Gastrocnemius medialis (tissue), 4 donors: ENCODE data around the gene B9D2. TPM values are rescaled to one million over a fixed set of nuclear protein-coding genes. Genes with fewer than 3 reads are reported as not detected.

ENCODE experiments used
- ATAC-seq, 2 donors: fragments of 150-250 bp; one replicate each; pipeline ENCODE4 v1.9.1; 2016
- DNase-seq, 2 donors: peaks; one replicate each; pipeline ENCODE4 v3.0.0-alpha.2; 2019
- H3K27ac ChIP-seq, 4 donors: fragments of 200-600 bp; sonication (generic); 1 replicate in 1 of 4; 2 replicates in 3 of 4; pipeline ENCODE4 v1.5.1; 2016 to 2018; ENCODE audit warnings: mild to moderate bottlenecking in 2 of 4, moderate library complexity in 1 of 4
- H3K27me3 ChIP-seq, 3 donors: fragments of 200-600 bp; sonication (generic) in 2 of 3; 1 replicate in 1 of 3; 2 replicates in 2 of 3; pipeline versions ENCODE4 v1.5.1 to v1.6.0; 2016 to 2019; ENCODE audit warnings: mild to moderate bottlenecking in 1 of 3, moderate library complexity in 1 of 3
- H3K36me3 ChIP-seq, 2 donors: fragments of 200-600 bp; sonication (generic) in 1 of 2; one replicate each; pipeline ENCODE4 v1.5.1; 2017 to 2018
- H3K4me1 ChIP-seq, 2 donors: fragments of 200-600 bp; sonication (generic) in 1 of 2; one replicate each; pipeline ENCODE4 v1.5.1; 2016 to 2017; ENCODE audit warnings: mild to moderate bottlenecking in 2 of 2
- H3K4me3 ChIP-seq, 4 donors: fragments of 200-600 bp; sonication (generic) in 3 of 4; 1 replicate in 1 of 4; 2 replicates in 3 of 4; pipeline ENCODE4 v1.5.1; 2016 to 2019; ENCODE audit warnings: mild to moderate bottlenecking in 2 of 4
- H3K9me3 ChIP-seq, 3 donors: fragments of 200-600 bp; sonication (generic) in 2 of 3; 1 replicate in 1 of 3; 2 replicates in 2 of 3; pipeline ENCODE4 v1.5.1; 2016 to 2019
- CTCF ChIP-seq, 5 experiments: fragments of 450-650 bp in 3 of 5; fragments of 200-600 bp in 2 of 5; sonication (generic) in 2 of 5; IDR thresholded peaks in 4 of 5; conservative IDR thresholded peaks in 1 of 5; 1 replicate in 4 of 5; 2 replicates in 1 of 5; pipeline ENCODE4 v1.5.1; 2016 to 2019; ENCODE audit warnings: antibody characterized with exemption in 5 of 5, mild to moderate bottlenecking in 3 of 5, moderate library complexity in 3 of 5
- POLR2A ChIP-seq, 2 donors: fragments of 450-650 bp; IDR thresholded peaks; one replicate each; pipeline ENCODE4 v1.6.1; 2017; ENCODE audit warnings: antibody characterized with exemption in 2 of 2, mild to moderate bottlenecking in 2 of 2, moderate library complexity in 2 of 2
- in situ Hi-C, 4 donors: fragments of 200-750 bp; cut with MboI; loops; one replicate each; pipeline versions ENCODE4 v1.15.0 to v1.8.0; 2017; ENCODE audit warnings: low sequenced_read_pairs in 4 of 4
- intact Hi-C: fragments of 100-400 bp; cut with DNase I; formaldehyde crosslinking; loops from one replicate; pipeline ENCODE4 v1.15.1; 2023; ENCODE audit warnings: low total_unique reads
- total RNA-seq, 4 donors: library from RNA; depleted of rRNA; stranded (reverse); fragments of >200 nt; gene quantifications; one replicate each; pipeline versions ENCODE4 v1.1.0 to v1.2.3, GENCODE V29; 2016

Gene B9D2
- total RNA-seq, 4 donors from 2014 or later, result 2.6 to 6.9 (median 4.5) TPM

GRCh38 chr19:41310033-41310831, 53.7 kb downstream of the B9D2 start, which contains the start of gene CCDC97:
Gene CCDC97, plus strand, starts transcription at chr19:41310172. Its CDS starts 139 bp downstream, at chr19:41310311.
- intact Hi-C loops, result no loop called here
- ATAC-seq, result peak; percentile 76 to 78
- Histone ChIP-seq H3K27me3 (no peaks in the 10 kb centered on the region), H3K4me3 (peak within 1 kb of the TSS; percentile 62 to 80 (median 73)), H3K9me3 (no peaks in the 10 kb centered on the region), H3K36me3 (peaks cover 0 to 42% of the 10 kb centered on the region in 2 donors), H3K27ac (peak within 1 kb of the TSS; percentile 88 to 95 (median 93)), H3K4me1 (peaks cover 35 to 42% of the 10 kb centered on the region in 2 donors)
- in situ Hi-C loops, result loop anchor here in 1 of 4 donors (5.0 kb wide), 2 partner anchors 43 to 103 kb away; no protein-coding TSS in a partner anchor
- peak; percentile 72 to 82 for DNase-seq
- TF ChIP-seq CTCF (IDR thresholded peaks at IDR 0.05 in 4 of 5, conservative IDR thresholded peaks at IDR 0.05 in 1 of 5) (peak in 2 of 5 experiments; percentile 23 to 36), POLR2A (IDR thresholded peaks at IDR 0.05) (peak; percentile 65 to 72)

- Histone ChIP-seq H3K4me1 (peaks cover 35 to 42% of the 10 kb centered on the region in 2 donors), H3K27ac (peak overlapping the region; percentile 88 to 95 (median 93)), H3K27me3 (no peaks in the 10 kb centered on the region), H3K4me3 (peak overlapping the region; percentile 62 to 80 (median 73)), H3K9me3 (no peaks in the 10 kb centered on the region), H3K36me3 (peaks cover 0 to 50% of the 10 kb centered on the region in 2 donors)
- no peak for TF ChIP-seq POLR2A (IDR thresholded peaks at IDR 0.05)
- TF ChIP-seq CTCF (IDR thresholded peaks at IDR 0.05 in 4 of 5, conservative IDR thresholded peaks at IDR 0.05 in 1 of 5), result no peak
- intact Hi-C loops (no loop called here), in situ Hi-C loops (loop anchor here in 1 of 4 donors (5.0 kb wide), 2 partner anchors 42 to 102 kb away; no protein-coding TSS in a partner anchor)
- DNase-seq, result no peak
- peak; percentile 13 to 14 for ATAC-seq
Measured at GRCh38 chr19:41309180-41310032, 54.5 kb downstream of the B9D2 start.

DNA sequence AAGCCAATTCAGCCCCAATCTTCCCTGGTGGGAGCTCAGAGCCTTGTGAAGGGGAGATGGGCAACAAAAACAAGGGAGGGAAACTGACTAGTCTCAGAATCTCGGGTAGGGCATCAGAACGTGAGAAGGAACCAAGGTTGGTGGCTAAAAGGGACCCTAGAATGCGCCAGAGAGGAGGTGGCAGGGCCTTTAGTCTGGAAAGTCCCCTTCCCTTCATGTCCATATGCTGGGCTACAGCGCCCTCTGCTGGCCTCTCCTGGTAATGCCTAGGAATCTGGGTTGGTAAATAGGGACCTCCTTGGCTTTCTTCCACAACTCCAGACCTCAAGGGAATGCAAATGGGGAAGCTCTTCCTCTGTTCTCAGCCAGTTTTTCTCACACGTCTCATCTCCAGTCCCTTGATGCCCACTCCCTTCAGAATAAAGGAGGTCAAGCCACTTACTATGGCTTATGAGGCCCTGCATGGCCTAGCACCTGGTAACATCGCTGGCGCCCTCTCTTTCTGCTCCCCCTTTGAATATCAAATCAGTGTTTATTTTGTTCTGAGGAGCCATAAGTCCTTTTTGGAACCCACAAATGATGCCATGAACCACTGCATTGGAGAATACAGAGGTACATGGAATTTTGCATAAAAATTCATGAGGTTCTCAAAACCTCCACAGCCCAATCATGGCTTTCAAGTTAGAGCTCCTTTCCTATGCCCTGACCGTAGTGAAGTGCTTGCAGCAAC, 55.3 kb downstream of the B9D2 start:
- Histone ChIP-seq H3K4me3 (peak overlapping the region; percentile 62 to 80 (median 73)), H3K27me3 (no peaks in the 10 kb centered on the region), H3K36me3 (peaks cover 0 to 52% of the 10 kb centered on the region in 2 donors), H3K27ac (peak overlapping the region; percentile 88 to 95 (median 93)), H3K4me1 (peaks cover 35 to 42% of the 10 kb centered on the region in 2 donors), H3K9me3 (no peaks in the 10 kb centered on the region)
- peak; percentile 77 to 92 for DNase-seq
- intact Hi-C loops, result loop anchor here (1.0 kb wide), 4 partner anchors 9 to 181 kb away; no protein-coding TSS in a partner anchor
- peak; percentile 60 to 67 for ATAC-seq
- in situ Hi-C loops, result no loop called here
- peak in 1 of 2 donors; percentile 15 for TF ChIP-seq POLR2A (IDR thresholded peaks at IDR 0.05)
- TF ChIP-seq CTCF (IDR thresholded peaks at IDR 0.05 in 4 of 5, conservative IDR thresholded peaks at IDR 0.05 in 1 of 5), result peak; percentile 96 to 99 (median 98)

GRCh38 chr19:41307954-41308449, 55.9 kb downstream of the B9D2 start:
- in situ Hi-C loops (no loop called here), intact Hi-C loops (loop anchor here (1.0 kb wide), 4 partner anchors 9 to 181 kb away; no protein-coding TSS in a partner anchor)
- ATAC-seq (peak in 1 of 2 donors; percentile 12), DNase-seq (no peak)
- H3K27me3 ChIP-seq, result no peaks in the 10 kb centered on the region
- H3K36me3 ChIP-seq, result peaks cover 0 to 49% of the 10 kb centered on the region in 2 donors
- H3K4me3 ChIP-seq, result no peak overlapping the region
- H3K4me1 ChIP-seq, result peaks cover 35 to 42% of the 10 kb centered on the region in 2 donors
- no peak for TF ChIP-seq CTCF (IDR thresholded peaks at IDR 0.05 in 4 of 5, conservative IDR thresholded peaks at IDR 0.05 in 1 of 5)
- TF ChIP-seq POLR2A (IDR thresholded peaks at IDR 0.05), result no peak
- peak overlapping the region; percentile 88 to 95 (median 93) for H3K27ac ChIP-seq
- no peaks in the 10 kb centered on the region for H3K9me3 ChIP-seq
